GM21390 (cell line): ENCODE measurements around the gene PLA2G3.
A peak's percentile ranks its signal among the peaks of the same experiment; 100 is the strongest.
"Not testable (repeated sequence)": the region's sequence is repeated elsewhere in the genome, so short reads cannot be mapped to it uniquely, and the experiment has no call there.

Experiments used
- ATAC-seq: cut with Tn5 transposase; IDR thresholded peaks from one replicate; pipeline ENCODE4 v1.9.1; 2021; ENCODE audit not compliant: unreplicated experiment

Gene PLA2G3

DNA sequence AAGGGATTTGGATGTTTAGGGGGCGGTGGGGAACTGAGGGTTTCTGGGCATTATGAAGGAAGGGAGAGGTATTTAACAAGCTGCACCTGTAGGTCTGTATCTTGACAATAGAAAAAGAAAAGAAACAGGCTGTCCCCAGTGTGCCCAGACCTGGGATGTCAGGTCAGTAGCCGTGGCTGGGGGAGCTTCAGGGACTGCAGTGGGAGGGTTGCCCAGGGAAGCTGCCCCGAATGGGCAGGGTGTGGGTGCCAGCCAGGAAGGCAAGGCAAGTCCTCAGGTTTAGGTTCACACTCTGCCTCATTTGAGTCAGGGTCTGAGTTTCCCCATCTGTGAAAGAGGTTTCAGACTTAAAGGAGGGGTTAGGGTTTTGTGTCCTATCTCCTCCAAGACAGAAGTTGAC is 16.0 kb downstream of the PLA2G3 start:
- no peak for ATAC-seq

DNA sequence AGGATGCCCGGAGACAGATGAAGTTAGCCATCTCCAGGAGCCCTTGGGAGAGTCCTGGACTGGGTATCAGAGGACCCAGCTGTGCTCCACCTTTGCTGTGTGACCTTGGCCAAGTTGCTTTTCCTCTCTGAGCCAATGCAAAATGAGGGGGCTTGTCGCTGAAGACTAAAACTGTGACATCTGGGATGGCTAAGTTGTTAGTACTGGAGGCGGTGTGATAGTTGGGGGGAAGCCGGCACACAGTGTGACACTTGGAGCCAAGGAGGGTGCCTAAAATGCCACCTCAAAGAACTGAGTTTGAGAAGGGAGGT is 17.1 kb downstream of the PLA2G3 start:
- no peak for ATAC-seq

DNA sequence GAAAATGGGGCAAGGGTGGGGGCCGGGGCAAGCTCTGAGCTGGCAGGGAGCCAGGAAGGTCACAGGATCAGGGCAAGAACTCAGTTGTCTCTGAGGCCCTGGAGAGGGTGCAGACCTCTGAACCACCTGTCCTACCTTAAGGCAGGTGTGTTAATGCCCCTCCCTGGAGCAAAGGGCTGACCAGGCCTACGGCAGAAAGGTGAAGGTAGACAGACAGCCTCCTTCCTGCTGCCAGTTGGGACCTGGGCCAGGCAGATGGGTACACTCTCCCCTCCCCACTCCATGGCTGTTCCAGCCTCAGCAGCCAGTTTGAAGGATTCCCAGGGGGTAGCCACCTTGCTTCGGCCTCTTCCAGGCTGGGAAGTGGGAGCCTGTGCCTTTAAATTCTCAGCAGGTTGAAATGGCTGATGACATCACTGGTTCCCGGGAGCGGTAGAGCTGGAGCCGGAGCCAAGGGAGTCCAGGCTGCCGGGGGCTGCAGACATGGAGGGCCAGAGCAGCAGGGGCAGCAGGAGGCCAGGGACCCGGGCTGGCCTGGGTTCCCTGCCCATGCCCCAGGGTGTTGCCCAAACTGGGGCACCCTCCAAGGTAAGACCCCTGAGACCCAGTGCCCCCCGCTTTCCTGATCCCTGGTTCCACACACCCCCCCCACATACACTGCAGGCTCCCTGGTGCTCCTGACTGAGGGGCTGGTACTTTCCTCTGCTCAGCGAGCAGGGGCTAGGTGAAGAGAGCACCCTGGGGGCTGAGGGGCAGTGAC is 17.6 kb downstream of the PLA2G3 start, which contains the start of gene INPP5J:
Gene INPP5J, plus strand, starts transcription at position 435 of the 760 bp plus-strand sequence. Its CDS starts 49 bp downstream, at position 484.
- ATAC-seq = no peak

DNA sequence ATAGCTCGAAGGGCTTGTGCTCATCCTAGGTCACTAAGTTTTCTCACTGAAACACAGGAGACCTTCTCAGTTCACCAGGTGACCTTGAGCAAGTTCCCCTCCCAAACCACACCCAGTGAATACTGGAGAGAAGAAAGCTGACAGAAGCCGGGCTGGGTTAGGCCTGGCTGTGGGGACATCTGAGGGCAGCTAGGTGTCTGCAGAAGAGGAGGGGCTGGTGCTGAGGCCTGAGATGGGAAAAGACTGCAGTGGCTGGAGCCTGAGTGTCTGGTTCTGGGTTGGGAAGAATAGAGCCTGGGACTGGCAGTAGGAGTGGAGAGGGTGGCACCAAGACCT is 18.1 kb downstream of the PLA2G3 start:
- no peak for ATAC-seq

DNA sequence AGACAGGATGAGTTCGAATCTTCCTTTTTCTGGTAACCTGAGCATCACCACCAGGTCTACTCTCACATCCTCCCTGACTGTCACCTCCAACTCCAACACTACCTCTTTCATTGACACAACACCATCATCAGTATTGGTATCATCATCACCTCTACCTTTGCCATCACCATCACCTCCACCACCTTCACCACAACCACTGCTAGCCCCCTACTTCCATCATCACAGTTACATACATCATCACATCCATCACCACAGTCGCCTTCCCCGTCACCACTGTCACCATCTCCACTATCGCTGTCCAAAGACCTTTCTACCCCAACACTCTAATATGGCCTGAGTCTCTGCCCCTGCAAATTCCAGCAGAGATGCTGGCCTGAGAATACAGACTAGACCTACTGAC is 18.9 kb downstream of the PLA2G3 start:
- ATAC-seq = no peak

DNA sequence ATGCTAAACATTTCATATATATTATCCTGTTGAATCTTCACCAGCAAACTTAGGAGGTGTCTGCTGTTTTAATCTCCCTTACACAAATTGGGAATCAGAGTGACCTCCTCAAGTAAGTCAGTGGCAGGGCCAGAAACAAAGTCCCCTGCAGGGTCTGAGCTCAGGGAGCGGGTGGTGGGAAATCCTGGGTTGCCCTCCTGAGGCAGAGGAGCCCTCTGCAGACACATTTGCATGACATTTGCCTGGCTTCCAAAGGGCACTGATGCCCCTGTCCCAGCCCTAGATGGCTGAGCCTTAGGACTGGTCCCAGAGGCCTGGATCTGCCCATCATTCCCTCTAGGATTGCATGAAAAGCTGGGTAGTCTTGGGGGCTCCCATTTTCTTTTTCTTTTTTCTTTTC is 19.7 kb downstream of the PLA2G3 start:
- ATAC-seq = no peak

DNA sequence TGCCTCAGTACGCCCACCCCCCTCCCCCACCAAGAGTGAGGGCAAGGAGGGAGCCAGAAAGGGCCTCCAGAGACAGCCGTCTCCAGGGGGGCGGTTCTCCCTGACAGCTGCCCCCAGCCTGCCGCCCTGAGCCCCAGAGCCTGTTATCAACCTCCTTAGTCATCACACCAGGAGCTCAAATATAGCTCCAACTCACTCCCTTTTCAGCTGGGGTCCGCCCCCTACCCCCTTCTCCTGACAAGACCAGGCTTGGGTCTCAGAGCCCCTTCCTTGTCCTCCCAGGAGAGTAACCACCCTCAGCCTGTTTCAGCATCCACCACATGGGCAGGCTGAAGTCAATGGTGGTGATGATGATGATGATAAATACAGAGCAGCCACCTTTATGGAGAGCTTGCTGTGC is 20.1 kb downstream of the PLA2G3 start:
- no peak for ATAC-seq

DNA sequence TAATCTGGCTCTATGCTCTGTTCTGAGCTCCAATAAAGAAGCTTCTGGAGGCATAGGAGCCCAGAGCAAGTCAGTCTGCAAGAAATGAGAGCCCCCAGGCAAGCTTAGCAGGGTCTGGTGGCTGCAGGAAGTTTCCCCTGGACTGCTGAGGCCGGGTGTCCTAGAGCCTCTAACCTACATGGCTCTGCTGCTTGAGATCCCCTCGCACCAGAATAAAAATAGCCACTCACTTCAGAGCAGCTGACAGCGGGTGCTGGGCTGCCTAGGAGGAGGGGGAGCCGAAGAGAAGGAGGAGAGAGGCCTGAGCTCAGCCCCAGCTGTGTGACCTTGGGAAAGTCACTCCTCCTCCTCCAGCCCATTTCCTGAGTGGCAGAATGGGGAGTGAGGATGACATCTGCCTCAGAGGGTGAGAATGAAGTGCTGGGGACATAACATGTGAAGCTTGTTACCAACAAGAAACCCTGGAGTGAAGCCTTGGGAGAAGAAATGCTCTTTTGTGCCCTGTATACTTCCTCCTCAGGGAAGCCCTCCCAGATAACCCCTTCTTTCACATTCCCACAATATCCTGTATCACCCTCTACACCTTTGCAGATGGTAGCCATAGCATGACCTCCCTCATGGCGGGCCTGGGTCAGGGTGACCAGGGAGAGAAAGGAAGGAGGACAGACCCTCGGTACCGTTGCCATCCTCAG is 21.1 kb downstream of the PLA2G3 start:
- ATAC-seq = no peak

DNA sequence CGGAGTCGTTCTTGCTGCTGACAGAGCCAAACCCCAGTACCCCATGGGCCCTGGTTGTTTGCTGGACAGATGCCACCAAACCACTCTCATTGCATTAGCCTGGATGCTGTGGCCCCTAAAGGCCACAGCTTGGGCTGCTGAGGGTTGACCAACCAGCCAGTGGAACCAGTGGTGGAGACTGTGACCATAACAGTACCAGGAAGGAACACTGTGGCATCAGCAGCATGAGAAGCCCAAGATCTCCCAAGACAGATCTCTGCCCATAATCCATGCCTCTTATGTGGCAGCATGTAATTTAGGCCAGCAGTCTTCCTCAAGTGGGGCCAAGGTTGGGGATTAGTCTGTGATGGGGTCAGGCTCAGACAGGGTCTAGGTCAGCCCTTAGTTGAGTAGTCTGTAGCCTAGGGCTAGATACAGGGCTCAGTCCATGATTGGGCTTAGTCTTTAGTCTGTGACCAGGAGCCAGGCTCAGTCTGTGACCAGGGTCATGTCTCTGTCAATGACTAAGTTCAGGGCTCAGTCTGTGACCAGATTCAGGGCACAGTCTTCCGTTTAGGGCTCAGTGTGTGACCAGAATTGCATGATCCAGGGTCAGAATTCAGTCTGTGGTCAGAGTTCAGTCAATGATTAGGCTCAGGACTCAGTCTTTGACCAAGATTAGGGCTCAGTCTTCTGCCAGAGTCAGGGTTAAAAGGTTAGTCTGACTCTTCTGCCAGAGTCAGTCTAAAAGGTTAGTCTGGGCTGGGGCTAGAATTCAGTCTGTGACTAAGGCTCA is 22.1 kb downstream of the PLA2G3 start:
- ATAC-seq = no peak

DNA sequence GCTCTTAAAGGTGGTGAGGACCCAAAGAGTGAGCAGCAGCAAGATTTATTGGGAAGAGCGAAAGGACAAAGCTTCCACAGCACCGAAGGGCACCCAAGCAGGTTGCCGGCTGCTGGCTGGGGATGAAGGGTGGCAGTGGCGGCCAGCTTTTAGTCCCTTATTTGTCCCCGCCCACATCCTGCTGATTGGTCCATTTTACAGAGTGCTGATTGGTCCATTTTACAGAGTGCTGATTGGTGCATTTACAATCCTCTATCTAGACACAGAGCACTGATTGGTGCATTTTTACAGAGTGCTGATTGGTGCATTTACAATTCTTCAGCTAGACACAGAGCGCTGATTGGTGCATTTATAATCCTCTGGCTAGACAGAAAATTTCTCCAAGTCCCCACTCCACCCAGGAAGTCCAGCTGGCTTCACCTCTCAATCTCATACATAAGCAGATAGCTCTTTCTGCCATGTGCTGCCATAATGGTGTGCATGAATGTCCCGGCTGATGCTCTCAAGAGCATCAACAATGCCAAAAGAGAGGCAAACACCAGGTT is 27.7 kb downstream of the PLA2G3 start:
- ATAC-seq = not testable (repeated sequence)

DNA sequence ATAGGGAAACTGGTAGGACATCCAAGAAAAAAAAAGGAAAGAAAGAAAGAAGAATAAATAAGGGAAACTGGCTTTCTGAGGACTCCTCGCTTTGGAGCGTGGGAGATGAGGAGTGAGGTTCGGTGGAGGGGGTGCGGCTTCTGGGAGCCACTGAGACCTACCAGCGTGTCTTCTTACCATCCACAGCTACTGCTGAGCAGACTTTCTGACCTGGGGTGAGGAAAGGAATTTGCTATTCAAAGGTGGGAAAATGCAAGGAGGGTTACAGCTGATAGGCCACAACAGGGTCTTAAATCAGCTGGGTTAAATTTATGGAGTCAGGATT is 32.5 kb downstream of the PLA2G3 start:
- ATAC-seq = no peak

DNA sequence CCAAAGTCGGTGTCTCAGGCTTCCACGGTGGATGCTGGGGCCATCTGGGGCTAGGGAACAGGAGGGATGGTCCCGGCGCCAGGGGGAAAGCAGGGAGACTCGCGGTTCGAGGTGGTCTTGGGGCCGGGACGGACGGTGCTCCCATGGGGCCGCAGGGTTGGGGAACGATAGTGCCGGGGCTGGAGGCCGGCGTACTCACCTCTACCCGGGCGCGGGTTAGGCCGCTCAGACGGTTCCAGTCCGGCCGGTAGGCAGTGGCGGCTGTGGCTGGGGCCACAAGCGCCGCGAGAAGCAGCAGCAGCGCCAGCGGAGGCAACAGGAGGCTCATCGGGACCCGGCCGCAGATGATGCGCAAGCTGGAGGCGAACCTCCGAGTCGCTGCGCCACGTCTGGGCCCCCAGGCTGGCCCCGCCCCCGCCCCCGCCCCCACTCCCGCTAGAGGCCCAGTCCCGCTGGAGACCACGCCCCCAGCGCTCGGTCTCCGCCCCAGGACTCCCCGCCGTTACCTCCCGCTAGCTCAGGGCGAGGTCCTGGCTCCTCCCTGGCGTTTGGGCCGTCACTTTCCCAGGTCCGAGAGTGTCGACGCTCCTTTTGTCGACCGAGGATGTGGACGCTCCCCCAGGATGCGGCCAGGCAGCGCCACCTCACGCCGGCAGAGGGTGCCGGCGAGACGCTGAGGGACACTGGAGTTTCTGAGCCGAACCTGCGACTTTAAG is 33.0 kb downstream of the PLA2G3 start, which contains the start of gene SELENOM:
Gene SELENOM, minus strand, starts transcription at position 391 of the 716 bp plus-strand sequence. Its CDS starts 63 bp downstream, at position 328.
- peak; percentile 88 for ATAC-seq

DNA sequence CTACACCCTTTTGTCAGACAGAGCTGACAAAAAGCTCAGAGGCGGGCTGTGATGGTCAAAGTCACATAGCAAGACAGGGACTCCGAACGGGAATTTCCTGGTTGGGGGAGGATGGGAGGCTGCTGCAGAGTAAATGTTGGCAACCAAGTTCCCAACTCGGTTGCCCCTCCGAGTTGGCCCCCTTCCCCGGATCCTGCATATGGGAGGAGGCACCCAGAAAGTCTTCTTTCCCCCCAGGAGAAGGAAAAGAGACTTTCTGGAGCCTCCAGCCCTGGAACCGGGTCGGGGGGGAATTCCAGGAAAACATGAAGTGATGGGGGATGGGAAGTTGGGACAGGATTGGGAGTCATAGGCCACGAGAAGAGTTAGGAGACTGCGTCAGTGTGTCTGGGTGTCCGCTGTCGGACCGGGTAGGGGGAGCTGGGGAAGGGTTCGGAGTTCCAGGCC is 33.6 kb downstream of the PLA2G3 start:
- ATAC-seq = no peak

DNA sequence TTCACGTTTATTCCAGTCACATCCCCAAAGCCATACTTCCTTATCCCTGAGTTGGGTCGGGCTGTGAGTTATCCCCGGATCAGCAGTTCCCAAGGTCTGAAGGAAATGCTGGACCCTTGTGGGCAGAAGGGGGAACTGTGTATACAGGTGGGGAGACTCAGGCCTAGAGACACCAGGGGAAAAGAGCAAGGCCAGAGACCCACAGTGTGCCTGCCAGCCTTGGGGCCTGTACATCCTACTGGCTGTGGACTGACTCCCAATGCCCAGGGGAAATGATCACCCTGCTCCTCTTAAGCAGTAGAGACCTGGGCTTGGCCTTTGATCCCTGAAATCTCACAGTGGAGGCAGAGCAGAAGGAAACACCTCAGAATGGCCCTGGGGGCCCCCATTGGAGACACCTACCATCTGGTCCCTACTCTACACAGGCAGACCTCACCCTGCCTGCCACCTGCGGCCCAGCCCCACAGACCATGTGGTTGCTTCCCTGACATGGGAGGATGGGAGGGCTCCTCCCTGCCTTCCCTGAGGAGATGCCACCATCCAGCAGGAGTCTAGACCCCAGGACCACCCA is 34.2 kb downstream of the PLA2G3 start:
- no peak for ATAC-seq

DNA sequence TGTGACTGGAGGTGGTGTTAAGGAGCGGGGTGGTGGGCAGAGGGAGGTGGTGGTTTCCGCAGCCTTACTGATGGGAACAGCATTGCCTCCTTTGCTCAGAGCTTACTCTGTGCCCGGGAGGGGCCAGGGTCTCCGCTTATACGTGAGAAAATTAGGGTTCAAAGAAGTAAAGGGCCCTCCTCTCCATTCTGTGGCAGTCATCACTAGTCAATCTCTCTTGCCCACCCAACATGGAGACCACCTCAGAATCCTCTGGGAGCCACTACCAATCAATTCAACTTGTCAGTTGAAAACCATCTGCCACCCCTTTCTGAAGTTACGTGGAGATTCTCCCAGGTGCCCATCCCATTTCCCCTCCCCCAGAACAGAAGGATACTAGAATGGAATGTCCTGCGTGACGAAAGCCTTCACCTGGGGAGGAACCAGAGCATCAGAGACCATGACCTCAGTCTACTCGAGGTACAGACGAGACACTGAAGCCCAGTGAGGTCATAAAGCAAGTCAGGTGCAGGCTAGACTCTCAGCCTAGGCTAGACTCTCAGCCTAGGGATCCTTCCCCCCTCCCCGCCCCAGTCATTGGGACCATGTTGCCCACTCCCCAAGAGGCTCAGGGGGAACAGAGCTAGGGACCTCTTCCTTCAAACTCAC is 34.9 kb downstream of the PLA2G3 start:
- no peak for ATAC-seq

DNA sequence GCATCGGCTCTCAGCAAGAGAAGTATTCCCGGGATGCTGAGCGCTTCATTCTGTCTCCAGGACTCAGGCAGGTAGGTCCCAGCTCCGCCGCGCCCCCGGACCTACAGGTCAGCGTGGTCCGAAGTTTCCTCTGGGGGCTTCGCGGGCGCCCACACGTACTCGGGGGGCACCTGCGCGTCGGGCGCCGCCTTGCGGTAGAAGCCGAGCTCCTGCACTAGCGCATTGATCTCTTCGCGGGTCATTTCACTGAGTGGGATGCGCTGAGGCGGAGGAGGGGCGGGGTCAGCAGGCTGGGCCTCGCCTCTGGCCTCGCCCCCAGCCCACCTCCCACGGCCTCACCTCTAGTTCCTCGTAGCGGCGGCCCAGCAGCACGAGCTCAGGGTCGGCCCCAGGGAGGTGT is 35.4 kb downstream of the PLA2G3 start:
- no peak for ATAC-seq

DNA sequence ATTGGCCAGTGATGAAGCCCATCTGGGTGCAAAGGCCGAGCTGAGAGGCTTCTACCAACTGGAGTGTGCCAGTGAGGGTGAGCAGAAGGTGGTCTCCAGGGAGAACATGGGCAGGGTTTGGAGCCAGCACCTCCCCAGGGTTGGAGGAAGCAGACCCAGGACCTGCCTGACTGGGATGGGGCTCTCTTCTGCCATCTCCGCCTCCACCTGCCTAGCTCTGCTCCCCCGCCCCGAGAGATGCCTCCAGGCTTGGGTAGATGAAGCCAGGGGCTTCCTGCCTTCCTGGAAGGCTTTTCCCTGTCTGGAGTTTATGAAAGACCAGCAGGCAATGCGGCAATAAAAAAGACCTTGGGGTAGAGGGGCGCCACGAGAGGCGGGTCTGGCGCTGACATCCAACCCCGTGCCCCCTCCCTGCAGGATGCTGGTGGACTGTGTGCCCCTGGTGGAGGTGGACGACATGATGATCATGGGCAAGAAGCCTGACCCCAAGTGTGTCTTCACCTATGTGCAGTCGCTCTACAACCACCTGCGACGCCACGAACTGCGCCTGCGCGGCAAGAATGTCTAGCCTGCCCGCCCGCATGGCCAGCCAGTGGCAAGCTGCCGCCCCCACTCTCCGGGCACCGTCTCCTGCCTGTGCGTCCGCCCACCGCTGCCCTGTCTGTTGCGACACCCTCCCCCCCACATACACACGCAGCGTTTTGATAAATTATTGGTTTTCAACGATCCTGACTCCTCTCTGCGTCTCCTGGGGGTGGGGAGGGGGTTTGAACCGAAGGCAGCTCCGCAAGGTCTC is 36.2 kb downstream of the PLA2G3 start:
- ATAC-seq = no peak

DNA sequence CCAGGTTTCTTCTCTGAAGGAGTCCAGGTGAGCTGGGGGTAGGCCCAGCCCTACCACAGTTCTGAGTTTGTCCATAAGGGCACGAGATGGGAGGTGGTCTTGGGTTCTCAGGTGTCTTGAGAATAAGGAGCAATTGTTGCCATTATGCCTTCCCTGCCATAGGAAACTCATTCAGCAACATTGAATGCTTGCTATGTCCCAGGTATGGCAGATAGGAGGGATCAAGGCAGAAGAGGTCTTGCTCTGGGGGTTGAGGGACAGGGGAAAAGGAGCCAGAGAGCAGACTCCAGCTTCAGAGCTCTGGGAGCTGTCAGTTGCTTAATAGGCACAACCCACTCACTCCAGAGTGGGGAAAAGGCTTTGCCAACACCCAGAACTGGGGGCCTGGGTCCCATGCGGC is 37.2 kb downstream of the PLA2G3 start:
- ATAC-seq = no peak

DNA sequence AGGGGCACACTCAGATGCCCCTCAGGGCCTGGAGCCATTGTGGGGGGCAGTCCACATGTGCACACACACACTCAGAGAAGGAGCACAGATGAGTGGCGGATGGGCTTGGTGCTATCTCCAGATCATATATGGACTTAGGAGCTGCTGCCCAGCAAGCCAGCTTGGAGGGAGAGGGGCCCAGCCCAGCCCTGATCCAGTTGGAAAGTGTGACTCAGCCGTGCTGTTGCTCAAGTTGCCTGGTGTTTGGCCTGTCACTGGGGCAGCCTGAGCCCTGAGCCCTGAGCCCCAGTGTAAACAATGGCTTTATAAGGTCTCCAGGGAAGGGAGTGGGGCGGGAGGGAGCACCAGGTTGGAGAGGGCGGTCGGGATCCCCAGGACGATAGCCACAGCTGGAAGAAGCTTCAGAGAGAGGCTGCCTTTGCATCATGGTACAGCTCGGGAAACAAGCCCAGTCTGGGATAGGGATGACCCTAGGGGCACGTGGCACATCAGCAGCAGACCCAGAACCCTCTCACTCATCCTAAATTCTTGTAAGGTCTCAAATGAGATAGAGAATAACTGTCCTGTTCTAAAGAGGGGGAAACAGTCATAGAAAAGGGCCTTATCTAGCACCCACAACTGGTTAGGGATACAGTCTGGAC is 37.7 kb downstream of the PLA2G3 start:
- no peak for ATAC-seq
